ENCODE measurements around the gene PLB1.

DNA sequence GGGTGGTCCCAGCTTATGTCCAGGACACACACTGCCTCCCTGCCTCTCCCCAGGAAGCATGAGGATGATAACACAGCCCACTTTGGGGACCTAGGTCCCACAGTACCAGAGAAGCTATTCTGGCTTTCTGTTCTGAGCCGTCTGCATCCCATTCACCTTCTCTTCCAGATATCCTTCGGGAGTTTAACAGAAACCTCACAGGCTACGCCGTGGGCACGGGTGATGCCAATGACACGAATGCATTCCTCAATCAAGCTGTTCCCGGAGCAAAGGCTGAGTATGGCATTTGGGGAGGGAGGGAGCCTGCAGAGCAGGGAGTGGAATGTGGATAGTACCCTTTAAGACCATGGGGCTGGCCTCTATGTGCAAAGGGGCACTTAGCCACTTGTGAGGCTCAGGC lies 102.6 kb downstream of the PLB1 start:
- TF ChIP-seq, protein P1, sequence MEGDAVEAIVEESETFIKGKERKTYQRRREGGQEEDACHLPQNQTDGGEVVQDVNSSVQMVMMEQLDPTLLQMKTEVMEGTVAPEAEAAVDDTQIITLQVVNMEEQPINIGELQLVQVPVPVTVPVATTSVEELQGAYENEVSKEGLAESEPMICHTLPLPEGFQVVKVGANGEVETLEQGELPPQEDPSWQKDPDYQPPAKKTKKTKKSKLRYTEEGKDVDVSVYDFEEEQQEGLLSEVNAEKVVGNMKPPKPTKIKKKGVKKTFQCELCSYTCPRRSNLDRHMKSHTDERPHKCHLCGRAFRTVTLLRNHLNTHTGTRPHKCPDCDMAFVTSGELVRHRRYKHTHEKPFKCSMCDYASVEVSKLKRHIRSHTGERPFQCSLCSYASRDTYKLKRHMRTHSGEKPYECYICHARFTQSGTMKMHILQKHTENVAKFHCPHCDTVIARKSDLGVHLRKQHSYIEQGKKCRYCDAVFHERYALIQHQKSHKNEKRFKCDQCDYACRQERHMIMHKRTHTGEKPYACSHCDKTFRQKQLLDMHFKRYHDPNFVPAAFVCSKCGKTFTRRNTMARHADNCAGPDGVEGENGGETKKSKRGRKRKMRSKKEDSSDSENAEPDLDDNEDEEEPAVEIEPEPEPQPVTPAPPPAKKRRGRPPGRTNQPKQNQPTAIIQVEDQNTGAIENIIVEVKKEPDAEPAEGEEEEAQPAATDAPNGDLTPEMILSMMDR (IDR thresholded peaks at IDR 0.05; ENCODE audit: low read length): no peak
- TF ChIP-seq EZH2 (IDR thresholded peaks at IDR 0.05; ENCODE audit: borderline replicate concordance, low read length): no peak

Measured in OCI-LY1 (cell line).